ENCODE results near the gene SCD. TPM values are rescaled to one million over a fixed set of nuclear protein-coding genes. Genes with fewer than 3 reads are reported as not detected.
"Not testable (repeated sequence)": the region's sequence is repeated elsewhere in the genome, so short reads cannot be mapped to it uniquely, and the experiment has no call there.

The SCD gene
- total RNA-seq, 1 experiment from 2014 or later, result 215 TPM

DNA sequence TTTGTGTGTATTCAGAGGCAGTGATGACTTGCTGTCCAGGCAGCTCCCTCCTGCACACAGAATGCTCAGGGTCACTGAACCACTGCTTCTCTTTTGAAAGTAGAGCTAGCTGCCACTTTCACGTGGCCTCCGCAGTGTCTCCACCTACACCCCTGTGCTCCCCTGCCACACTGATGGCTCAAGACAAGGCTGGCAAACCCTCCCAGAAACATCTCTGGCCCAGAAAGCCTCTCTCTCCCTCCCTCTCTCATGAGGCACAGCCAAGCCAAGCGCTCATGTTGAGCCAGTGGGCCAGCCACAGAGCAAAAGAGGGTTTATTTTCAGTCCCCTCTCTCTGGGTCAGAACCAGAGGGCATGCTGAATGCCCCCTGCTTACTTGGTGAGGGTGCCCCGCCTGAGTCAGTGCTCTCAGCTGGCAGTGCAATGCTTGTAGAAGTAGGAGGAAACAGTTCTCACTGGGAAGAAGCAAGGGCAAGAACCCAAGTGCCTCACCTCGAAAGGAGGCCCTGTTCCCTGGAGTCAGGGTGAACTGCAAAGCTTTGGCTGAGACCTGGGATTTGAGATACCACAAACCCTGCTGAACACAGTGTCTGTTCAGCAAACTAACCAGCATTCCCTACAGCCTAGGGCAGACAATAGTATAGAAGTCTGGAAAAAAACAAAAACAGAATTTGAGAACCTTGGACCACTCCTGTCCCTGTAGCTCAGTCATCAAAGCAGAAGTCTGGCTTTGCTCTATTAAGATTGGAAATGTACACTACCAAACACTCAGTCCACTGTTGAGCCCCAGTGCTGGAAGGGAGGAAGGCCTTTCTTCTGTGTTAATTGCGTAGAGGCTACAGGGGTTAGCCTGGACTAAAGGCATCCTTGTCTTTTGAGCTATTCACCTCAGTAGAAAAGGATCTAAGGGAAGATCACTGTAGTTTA is 15.8 kb downstream of the SCD start:
- Histone ChIP-seq H3K36me3 (replicated peaks; ENCODE audit: control insufficient read depth, insufficient read depth, low read length) (peaks cover 29% of the 10 kb centered on the region), H3K27me3 (ENCODE audit: control insufficient read depth, insufficient read depth, low read length) (no peaks in the 10 kb centered on the region), H3K4me3 (ENCODE audit: insufficient read depth, low read depth, low read length) (no peak overlapping the region)
- no peak for DNase-seq

DNA sequence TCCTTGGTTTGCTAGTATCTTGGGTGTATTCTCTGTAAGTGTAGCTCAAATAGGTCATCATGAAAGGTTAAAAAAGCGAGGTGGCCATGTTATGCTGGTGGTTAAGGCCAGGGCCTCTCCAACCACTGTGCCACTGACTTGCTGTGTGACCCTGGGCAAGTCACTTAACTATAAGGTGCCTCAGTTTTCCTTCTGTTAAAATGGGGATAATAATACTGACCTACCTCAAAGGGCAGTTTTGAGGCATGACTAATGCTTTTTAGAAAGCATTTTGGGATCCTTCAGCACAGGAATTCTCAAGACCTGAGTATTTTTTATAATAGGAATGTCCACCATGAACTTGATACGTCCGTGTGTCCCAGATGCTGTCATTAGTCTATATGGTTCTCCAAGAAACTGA is 17.1 kb downstream of the SCD start:
- DNase-seq, result no peak
- no peaks in the 10 kb centered on the region for H3K27me3 ChIP-seq (ENCODE audit: control insufficient read depth, insufficient read depth, low read length)
- H3K36me3 ChIP-seq (replicated peaks; ENCODE audit: control insufficient read depth, insufficient read depth, low read length), result peaks cover 26% of the 10 kb centered on the region
- H3K4me3 ChIP-seq (ENCODE audit: insufficient read depth, low read depth, low read length), result no peak overlapping the region

GRCh38 chr10:100364735-100365391 is 17.8 kb downstream of the SCD start:
- DNase-seq, result peak; percentile 45

DNA sequence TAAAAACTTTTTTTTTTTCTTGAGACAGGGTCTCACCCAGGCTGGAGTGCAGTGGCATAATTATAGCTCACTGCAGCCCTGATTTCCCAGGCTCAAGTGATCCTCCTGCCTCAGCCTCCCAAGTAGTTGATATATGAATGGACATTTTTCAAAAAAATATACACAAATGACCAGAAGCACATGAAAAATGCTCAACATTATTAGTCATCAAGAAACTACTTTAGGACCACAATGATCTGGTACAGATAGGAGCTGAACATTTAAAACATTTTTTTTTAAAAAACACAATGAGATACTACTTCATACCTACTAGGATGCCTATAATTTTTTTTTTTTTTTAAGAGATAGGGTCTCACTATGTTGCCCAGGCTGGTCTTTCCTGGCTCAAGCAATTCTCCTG is 21.7 kb downstream of the SCD start:
- Histone ChIP-seq H3K4me3 (ENCODE audit: insufficient read depth, low read depth, low read length) (no peak overlapping the region), H3K27me3 (ENCODE audit: control insufficient read depth, insufficient read depth, low read length) (no peaks in the 10 kb centered on the region), H3K36me3 (replicated peaks; ENCODE audit: control insufficient read depth, insufficient read depth, low read length) (no peaks in the 10 kb centered on the region)
- no peak for DNase-seq

More at GRCh38 chr10:100364735-100365391, 17.8 kb downstream of the SCD start:
- H3K4me3 ChIP-seq (ENCODE audit: insufficient read depth, low read depth, low read length), result no peak overlapping the region
- H3K27me3 ChIP-seq (ENCODE audit: control insufficient read depth, insufficient read depth, low read length), result no peaks in the 10 kb centered on the region
- H3K36me3 ChIP-seq (replicated peaks; ENCODE audit: control insufficient read depth, insufficient read depth, low read length), result peaks cover 21% of the 10 kb centered on the region

- Histone ChIP-seq H3K4me3 (ENCODE audit: insufficient read depth, low read depth, low read length) (no peak overlapping the region), H3K36me3 (replicated peaks; ENCODE audit: control insufficient read depth, insufficient read depth, low read length) (no peaks in the 10 kb centered on the region), H3K27me3 (ENCODE audit: control insufficient read depth, insufficient read depth, low read length) (no peaks in the 10 kb centered on the region)
- peak; percentile 74 for DNase-seq
Observed at GRCh38 chr10:100370714-100371481, 23.9 kb downstream of the SCD start.

GRCh38 chr10:100371482-100372027 is 24.5 kb downstream of the SCD start:
- H3K27me3 ChIP-seq (ENCODE audit: control insufficient read depth, insufficient read depth, low read length), result no peaks in the 10 kb centered on the region
- no peak for DNase-seq
- H3K4me3 ChIP-seq (ENCODE audit: insufficient read depth, low read depth, low read length), result no peak overlapping the region
- no peaks in the 10 kb centered on the region for H3K36me3 ChIP-seq (replicated peaks; ENCODE audit: control insufficient read depth, insufficient read depth, low read length)

DNA sequence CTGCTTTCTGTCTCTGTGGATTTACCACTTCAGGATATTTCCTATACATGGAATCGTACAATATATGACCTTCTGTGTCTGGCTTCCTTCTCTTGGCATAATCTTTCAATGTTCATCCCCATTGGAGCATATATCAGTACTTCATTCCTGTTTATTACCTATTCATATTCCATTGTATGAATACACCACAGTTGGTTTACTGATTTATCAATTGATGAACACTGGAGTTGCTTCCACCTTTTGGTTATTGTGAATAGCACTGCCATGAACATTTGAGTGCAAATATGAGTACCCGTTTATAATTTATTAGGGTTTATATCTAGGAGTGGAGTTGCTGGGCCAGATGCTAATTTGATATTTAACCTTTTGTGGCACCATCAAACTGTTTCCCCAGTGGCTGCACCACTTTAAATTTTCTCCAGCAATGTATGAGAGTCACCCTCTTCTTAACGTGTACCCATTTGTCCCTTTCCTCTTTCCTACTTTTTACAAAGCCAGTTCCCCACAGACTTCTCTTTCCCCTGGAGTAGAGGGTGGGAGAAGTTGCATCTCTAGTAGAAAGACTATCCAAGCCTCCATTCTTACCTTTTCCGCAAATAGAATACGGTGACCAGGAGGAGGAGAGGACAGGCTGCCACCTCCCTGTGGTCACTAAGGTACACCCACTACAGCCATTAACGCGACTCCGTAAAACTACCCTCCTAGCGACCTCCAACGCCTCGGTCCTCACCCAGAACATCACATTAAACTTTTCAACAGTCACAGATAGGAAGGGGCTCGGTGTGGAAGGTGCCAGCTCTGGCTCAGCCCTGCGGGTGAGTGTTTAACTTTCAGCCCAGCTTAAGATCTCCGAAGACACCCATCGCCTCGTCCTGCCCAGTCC is 25.6 kb downstream of the SCD start:
- no peaks in the 10 kb centered on the region for H3K36me3 ChIP-seq (replicated peaks; ENCODE audit: control insufficient read depth, insufficient read depth, low read length)
- peak overlapping the region; percentile 53 for H3K4me3 ChIP-seq (ENCODE audit: insufficient read depth, low read depth, low read length)
- DNase-seq, result no peak
- no peaks in the 10 kb centered on the region for H3K27me3 ChIP-seq (ENCODE audit: control insufficient read depth, insufficient read depth, low read length)

DNA sequence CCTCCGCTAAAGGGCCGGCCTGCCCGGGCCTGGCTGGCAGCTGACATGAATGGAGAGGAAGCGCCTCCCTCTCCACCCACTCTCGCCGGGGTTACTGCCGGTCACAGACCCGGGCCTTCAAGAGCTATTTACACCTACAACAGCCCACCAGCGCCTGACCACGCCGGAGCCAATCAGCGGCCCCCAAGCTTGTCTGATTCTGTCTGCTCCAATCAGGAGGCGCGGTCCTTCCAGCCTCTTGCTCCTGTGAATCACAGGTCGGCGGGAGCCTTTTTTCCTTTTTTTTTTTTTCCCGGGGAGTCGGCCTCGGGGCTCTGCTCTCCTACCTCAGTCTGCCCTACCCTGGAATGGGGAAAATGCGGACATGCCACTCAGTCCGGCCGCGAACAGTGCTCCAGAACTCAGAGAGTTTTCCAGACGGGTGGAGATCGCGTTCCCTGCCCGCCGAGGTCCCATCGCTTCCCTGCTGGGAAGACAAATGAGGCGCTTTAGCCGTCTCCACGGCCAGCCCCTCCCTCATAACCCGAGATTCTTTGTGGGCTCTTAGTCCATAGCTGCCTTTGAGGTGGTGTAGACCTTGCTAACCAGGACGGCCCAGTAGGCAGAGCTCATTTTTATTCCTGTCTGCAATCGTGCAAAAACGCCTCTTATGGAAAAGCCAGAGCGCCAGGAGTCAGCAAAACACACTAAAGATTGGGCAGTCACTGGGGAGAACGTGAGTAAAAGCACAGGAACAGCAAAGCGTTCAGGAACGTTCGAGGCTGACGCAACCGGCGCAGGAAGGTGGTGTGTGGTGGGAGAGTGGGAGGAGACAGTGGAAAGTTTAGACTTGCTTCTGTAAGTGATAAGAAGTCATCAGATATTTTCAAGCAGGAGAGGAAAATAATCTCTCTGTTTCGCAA is 26.5 kb downstream of the SCD start:
- H3K36me3 ChIP-seq (replicated peaks; ENCODE audit: control insufficient read depth, insufficient read depth, low read length), result no peaks in the 10 kb centered on the region
- DNase-seq, result peak; percentile 94
- peak overlapping the region; percentile 64 for H3K4me3 ChIP-seq (ENCODE audit: insufficient read depth, low read depth, low read length)
- H3K27me3 ChIP-seq (ENCODE audit: control insufficient read depth, insufficient read depth, low read length), result no peaks in the 10 kb centered on the region

DNA sequence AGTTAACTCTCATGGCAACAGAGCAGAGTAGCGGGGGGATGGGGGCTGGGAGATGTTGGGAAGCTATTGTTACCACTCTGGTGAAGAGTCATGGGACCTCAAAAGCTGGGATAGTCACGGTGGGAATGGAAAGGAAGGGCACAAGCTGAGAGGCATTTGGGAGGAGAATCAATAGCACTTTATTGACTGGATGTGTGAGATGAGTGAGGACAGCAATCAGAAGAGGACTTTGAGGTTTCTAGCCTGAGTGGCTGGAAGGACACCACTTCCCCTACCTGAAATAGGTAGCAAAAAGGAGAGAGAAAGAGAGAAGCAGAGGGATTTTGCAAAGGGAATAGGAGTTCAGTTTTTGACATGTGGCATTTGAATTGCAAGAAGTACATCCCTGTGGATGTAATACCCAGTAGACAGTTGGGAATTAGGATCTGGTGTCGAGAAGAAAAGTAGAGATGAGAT is 27.2 kb downstream of the SCD start:
- H3K27me3 ChIP-seq (ENCODE audit: control insufficient read depth, insufficient read depth, low read length), result no peaks in the 10 kb centered on the region
- H3K4me3 ChIP-seq (ENCODE audit: insufficient read depth, low read depth, low read length), result peak overlapping the region; percentile 64
- no peaks in the 10 kb centered on the region for H3K36me3 ChIP-seq (replicated peaks; ENCODE audit: control insufficient read depth, insufficient read depth, low read length)
- peak; percentile 64 for DNase-seq

GRCh38 chr10:100374677-100375353 is 27.8 kb downstream of the SCD start:
- not testable (repeated sequence) for H3K36me3 ChIP-seq (replicated peaks; ENCODE audit: control insufficient read depth, insufficient read depth, low read length); H3K27me3 ChIP-seq (ENCODE audit: control insufficient read depth, insufficient read depth, low read length); DNase-seq
- H3K4me3 ChIP-seq (ENCODE audit: insufficient read depth, low read depth, low read length), result peak overlapping the region; percentile 64

DNA sequence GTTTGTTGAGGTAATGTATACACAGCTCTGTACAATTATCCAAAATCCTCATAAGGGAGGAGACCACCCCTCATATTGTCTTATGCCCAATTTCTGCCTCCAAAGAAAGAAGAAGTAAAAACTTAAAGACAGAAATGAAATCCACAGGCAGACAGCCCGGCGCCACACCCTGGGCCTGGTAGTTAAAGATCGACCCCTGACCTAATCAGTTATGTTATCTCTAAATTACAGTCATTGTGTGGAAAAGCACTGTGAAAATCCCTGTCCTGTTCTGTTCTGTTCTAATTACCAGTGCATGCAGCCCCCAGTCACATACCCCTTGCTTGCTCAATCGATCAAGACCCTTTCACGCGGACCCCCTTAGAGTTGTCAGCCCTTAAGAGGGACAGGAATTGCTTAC is 29.6 kb downstream of the SCD start:
- H3K4me3 ChIP-seq (ENCODE audit: insufficient read depth, low read depth, low read length); H3K27me3 ChIP-seq (ENCODE audit: control insufficient read depth, insufficient read depth, low read length); DNase-seq; H3K36me3 ChIP-seq (replicated peaks; ENCODE audit: control insufficient read depth, insufficient read depth, low read length): not testable (repeated sequence)

DNA sequence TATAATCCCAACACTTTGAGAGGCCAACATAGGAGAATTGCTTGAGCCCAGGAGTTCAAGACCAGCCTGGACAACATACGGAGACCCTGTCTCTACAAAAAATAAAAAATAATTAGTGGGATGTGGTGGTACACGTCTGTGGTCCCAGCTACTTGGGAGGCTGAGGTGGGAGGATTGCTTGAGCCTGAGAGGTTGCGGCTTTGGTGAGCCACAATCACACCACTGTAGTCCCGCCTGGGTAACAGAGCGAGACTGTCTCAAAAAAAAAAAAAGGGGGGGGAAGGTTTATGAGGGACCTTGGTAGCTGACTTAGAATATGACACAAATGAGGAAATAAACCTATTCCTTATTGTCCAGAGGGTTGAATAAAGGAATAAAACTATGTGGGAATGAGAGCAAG is 30.8 kb downstream of the SCD start:
- Histone ChIP-seq H3K36me3 (replicated peaks; ENCODE audit: control insufficient read depth, insufficient read depth, low read length) (peaks cover 8% of the 10 kb centered on the region), H3K27me3 (ENCODE audit: control insufficient read depth, insufficient read depth, low read length) (no peaks in the 10 kb centered on the region), H3K4me3 (ENCODE audit: insufficient read depth, low read depth, low read length) (no peak overlapping the region)
- no peak for DNase-seq
